ENCODE measurements around the gene ZXDA. TPM values are rescaled to one million over a fixed set of nuclear protein-coding genes. Genes with fewer than 3 reads are reported as not detected.
"Not testable (repeated sequence)": the region's sequence is repeated elsewhere in the genome, so short reads cannot be mapped to it uniquely, and the experiment has no call there.

ZXDA gene
- total RNA-seq, result 10 to 100 TPM; 12.6 to 13.4 TPM
- polyA plus RNA-seq, result 1 to 10 TPM; 3.3 to 3.7 TPM

GRCh38 chrX:57910287-57910912, at the start of gene ZXDA:
Gene ZXDA, minus strand, starts transcription at chrX:57910458. Its CDS starts 38 bp downstream, at chrX:57910420.
- H3K36me3 ChIP-seq (ENCODE audit: insufficient read depth, low read length); H3K27me3 ChIP-seq (ENCODE audit: insufficient read depth, low read length); H3K36me3 Mint-ChIP-seq; H3K9me3 ChIP-seq (ENCODE audit: control insufficient read depth in 1 of 2, low read length in 2 of 2); H3K9me3 Mint-ChIP-seq; POLR2A ChIA-PET (ENCODE audit: partially characterized antibody); H3K27me3 Mint-ChIP-seq; CTCF ChIA-PET (ENCODE audit: partially characterized antibody): not testable (repeated sequence)
- H3K4me1 Mint-ChIP-seq, result peaks cover 22 to 42% (median 32%) of the 10 kb centered on the region in 4 donors
- H3K4me3 Mint-ChIP-seq, result peak within 1 kb of the TSS; percentile 81 to 92 (median 86)
- intact Hi-C loops (cut with micrococcal nuclease), result loop anchor here (5.0 kb wide), 2 partner anchors 318 to 1098 kb away; partner anchors contain the start of gene ZXDB
- peak; percentile 51 to 57 (median 55) for DNase-seq
- H3K27ac ChIP-seq (ENCODE audit: low read depth, low read length), result peak within 1 kb of the TSS; percentile 59
- H3K4me1 ChIP-seq (ENCODE audit: insufficient read depth, low read length), result peaks cover 33% of the 10 kb centered on the region
- H3K4me3 ChIP-seq (ENCODE audit: low read length in 2 of 2), result peak within 1 kb of the TSS in 1 of 2 donors; percentile 43
- peak within 1 kb of the TSS; percentile 92 to 98 (median 96) for H3K27ac Mint-ChIP-seq

GRCh38 chrX:57952320-57952678, 42.0 kb upstream of the ZXDA start:
- Mint-ChIP-seq H3K27me3 (peaks cover 2% of the 10 kb centered on the region in 2 donors), H3K4me1 (no peaks in the 10 kb centered on the region), H3K36me3 (no peaks in the 10 kb centered on the region), H3K4me3 (no peak overlapping the region), H3K27ac (no peak overlapping the region), H3K9me3 (peaks cover 0 to 15% (median 4%) of the 10 kb centered on the region in 8 donors)
- intact Hi-C loops (cut with micrococcal nuclease), result no loop called here
- CTCF ChIA-PET (ENCODE audit: partially characterized antibody), result interaction anchor here (1.0 kb wide), 1 partner anchor 24 kb away, joined by 3 read pairs; no protein-coding TSS in a partner anchor
- H3K27ac ChIP-seq (ENCODE audit: low read depth, low read length), result no peak overlapping the region
- no peaks in the 10 kb centered on the region for H3K4me1 ChIP-seq (ENCODE audit: insufficient read depth, low read length)
- POLR2A ChIA-PET (ENCODE audit: partially characterized antibody), result no interaction called here
- no peaks in the 10 kb centered on the region for H3K9me3 ChIP-seq (ENCODE audit: control insufficient read depth in 1 of 2, low read length in 2 of 2)
- no peak overlapping the region for H3K4me3 ChIP-seq (ENCODE audit: low read length in 2 of 2)
- H3K36me3 ChIP-seq (ENCODE audit: insufficient read depth, low read length), result no peaks in the 10 kb centered on the region
- DNase-seq, result no peak
- no peaks in the 10 kb centered on the region for H3K27me3 ChIP-seq (ENCODE audit: insufficient read depth, low read length)

GRCh38 chrX:57951666-57952319, 41.5 kb upstream of the ZXDA start:
- Histone ChIP-seq H3K36me3 (ENCODE audit: insufficient read depth, low read length) (no peaks in the 10 kb centered on the region), H3K27me3 (ENCODE audit: insufficient read depth, low read length) (no peaks in the 10 kb centered on the region), H3K9me3 (ENCODE audit: control insufficient read depth in 1 of 2, low read length in 2 of 2) (no peaks in the 10 kb centered on the region), H3K27ac (ENCODE audit: low read depth, low read length) (no peak overlapping the region), H3K4me3 (ENCODE audit: low read length in 2 of 2) (no peak overlapping the region), H3K4me1 (ENCODE audit: insufficient read depth, low read length) (no peaks in the 10 kb centered on the region)
- ChIA-PET CTCF (ENCODE audit: partially characterized antibody) (interaction anchor here (1.0 kb wide), 1 partner anchor 23 kb away, joined by 3 read pairs; no protein-coding TSS in a partner anchor), POLR2A (ENCODE audit: partially characterized antibody) (no interaction called here)
- Mint-ChIP-seq H3K36me3 (no peaks in the 10 kb centered on the region), H3K4me1 (no peaks in the 10 kb centered on the region), H3K9me3 (peaks cover 0 to 13% (median 4%) of the 10 kb centered on the region in 8 donors), H3K27me3 (peaks cover 2% of the 10 kb centered on the region in 2 donors), H3K27ac (no peak overlapping the region), H3K4me3 (no peak overlapping the region)
- intact Hi-C loops (cut with micrococcal nuclease), result no loop called here
- DNase-seq, result no peak

- no peaks in the 10 kb centered on the region for H3K27me3 Mint-ChIP-seq
- H3K36me3 Mint-ChIP-seq, result no peaks in the 10 kb centered on the region
- Histone ChIP-seq H3K36me3 (ENCODE audit: insufficient read depth, low read length) (no peaks in the 10 kb centered on the region), H3K9me3 (ENCODE audit: control insufficient read depth in 1 of 2, low read length in 2 of 2) (no peaks in the 10 kb centered on the region), H3K27me3 (ENCODE audit: insufficient read depth, low read length) (no peaks in the 10 kb centered on the region), H3K27ac (ENCODE audit: low read depth, low read length) (no peak overlapping the region), H3K4me3 (ENCODE audit: low read length in 2 of 2) (no peak overlapping the region), H3K4me1 (ENCODE audit: insufficient read depth, low read length) (no peaks in the 10 kb centered on the region)
- H3K4me3 Mint-ChIP-seq, result no peak overlapping the region
- no peak overlapping the region for H3K27ac Mint-ChIP-seq
- H3K9me3 Mint-ChIP-seq, result peaks cover 0 to 1% (median 0%) of the 10 kb centered on the region in 8 donors
- CTCF ChIA-PET (ENCODE audit: partially characterized antibody), result no interaction called here
- intact Hi-C loops (cut with micrococcal nuclease), result no loop called here
- DNase-seq, result no peak
- POLR2A ChIA-PET (ENCODE audit: partially characterized antibody), result no interaction called here
- peaks cover 0 to 2% (median 0%) of the 10 kb centered on the region in 4 donors for H3K4me1 Mint-ChIP-seq
Measured at GRCh38 chrX:57933321-57933720, 23.1 kb upstream of the ZXDA start.

- H3K4me3 Mint-ChIP-seq, result no peak overlapping the region
- no peaks in the 10 kb centered on the region for H3K36me3 Mint-ChIP-seq
- no peak overlapping the region for H3K27ac Mint-ChIP-seq
Measured at GRCh38 chrX:57932266-57932665, 22.0 kb upstream of the ZXDA start.

GRCh38 chrX:57930051-57930450, 19.8 kb upstream of the ZXDA start:
- POLR2A ChIA-PET (ENCODE audit: partially characterized antibody), result no interaction called here
- Histone ChIP-seq H3K27me3 (ENCODE audit: insufficient read depth, low read length) (no peaks in the 10 kb centered on the region), H3K9me3 (ENCODE audit: control insufficient read depth in 1 of 2, low read length in 2 of 2) (no peaks in the 10 kb centered on the region), H3K27ac (ENCODE audit: low read depth, low read length) (no peak overlapping the region), H3K36me3 (ENCODE audit: insufficient read depth, low read length) (no peaks in the 10 kb centered on the region), H3K4me1 (ENCODE audit: insufficient read depth, low read length) (no peaks in the 10 kb centered on the region), H3K4me3 (ENCODE audit: low read length in 2 of 2) (no peak overlapping the region)
- intact Hi-C loops (cut with micrococcal nuclease), result no loop called here
- DNase-seq, result no peak
- CTCF ChIA-PET (ENCODE audit: partially characterized antibody), result no interaction called here
- H3K4me3 Mint-ChIP-seq, result no peak overlapping the region
- H3K27ac Mint-ChIP-seq, result no peak overlapping the region
- H3K27me3 Mint-ChIP-seq, result no peaks in the 10 kb centered on the region
- H3K4me1 Mint-ChIP-seq, result peaks cover 0 to 2% (median 0%) of the 10 kb centered on the region in 4 donors
- no peaks in the 10 kb centered on the region for H3K9me3 Mint-ChIP-seq
- no peaks in the 10 kb centered on the region for H3K36me3 Mint-ChIP-seq

More at GRCh38 chrX:57932266-57932665, 22.0 kb upstream of the ZXDA start:
- Mint-ChIP-seq H3K9me3 (no peaks in the 10 kb centered on the region), H3K4me1 (peaks cover 0 to 2% (median 0%) of the 10 kb centered on the region in 4 donors), H3K27me3 (no peaks in the 10 kb centered on the region)
- Histone ChIP-seq H3K4me3 (ENCODE audit: low read length in 2 of 2) (no peak overlapping the region), H3K9me3 (ENCODE audit: control insufficient read depth in 1 of 2, low read length in 2 of 2) (no peaks in the 10 kb centered on the region), H3K4me1 (ENCODE audit: insufficient read depth, low read length) (no peaks in the 10 kb centered on the region), H3K36me3 (ENCODE audit: insufficient read depth, low read length) (no peaks in the 10 kb centered on the region), H3K27me3 (ENCODE audit: insufficient read depth, low read length) (no peaks in the 10 kb centered on the region), H3K27ac (ENCODE audit: low read depth, low read length) (no peak overlapping the region)
- no peak for DNase-seq
- CTCF ChIA-PET (ENCODE audit: partially characterized antibody), result no interaction called here
- intact Hi-C loops (cut with micrococcal nuclease), result no loop called here
- POLR2A ChIA-PET (ENCODE audit: partially characterized antibody), result no interaction called here

- no peak overlapping the region for H3K27ac ChIP-seq (ENCODE audit: low read depth, low read length)
- Mint-ChIP-seq H3K36me3 (no peaks in the 10 kb centered on the region), H3K27me3 (no peaks in the 10 kb centered on the region), H3K9me3 (no peaks in the 10 kb centered on the region), H3K4me3 (no peak overlapping the region), H3K4me1 (peaks cover 0 to 2% (median 0%) of the 10 kb centered on the region in 4 donors), H3K27ac (peak overlapping the region in 1 of 7 donors; percentile 22)
- no peak for DNase-seq
- no peak overlapping the region for H3K4me3 ChIP-seq (ENCODE audit: low read length in 2 of 2)
- CTCF ChIA-PET (ENCODE audit: partially characterized antibody), result interaction anchor here (1.4 kb wide), 1 partner anchor 17 kb away, joined by 4 read pairs; no protein-coding TSS in a partner anchor
- H3K4me1 ChIP-seq (ENCODE audit: insufficient read depth, low read length), result no peaks in the 10 kb centered on the region
- no peaks in the 10 kb centered on the region for H3K27me3 ChIP-seq (ENCODE audit: insufficient read depth, low read length)
- intact Hi-C loops (cut with micrococcal nuclease), result loop anchor here (2.0 to 5.0 kb wide), 2 partner anchors 357 to 402 kb away; no protein-coding TSS in a partner anchor
- H3K36me3 ChIP-seq (ENCODE audit: insufficient read depth, low read length), result no peaks in the 10 kb centered on the region
- no peaks in the 10 kb centered on the region for H3K9me3 ChIP-seq (ENCODE audit: control insufficient read depth in 1 of 2, low read length in 2 of 2)
- POLR2A ChIA-PET (ENCODE audit: partially characterized antibody), result no interaction called here
Measured at GRCh38 chrX:57929373-57929772, 19.1 kb upstream of the ZXDA start.
